Measurements from ENCODE around the gene INPP5K.

- TF ChIP-seq POLR2A (IDR thresholded peaks at IDR 0.05), result no peak
- TF ChIP-seq, protein P1, sequence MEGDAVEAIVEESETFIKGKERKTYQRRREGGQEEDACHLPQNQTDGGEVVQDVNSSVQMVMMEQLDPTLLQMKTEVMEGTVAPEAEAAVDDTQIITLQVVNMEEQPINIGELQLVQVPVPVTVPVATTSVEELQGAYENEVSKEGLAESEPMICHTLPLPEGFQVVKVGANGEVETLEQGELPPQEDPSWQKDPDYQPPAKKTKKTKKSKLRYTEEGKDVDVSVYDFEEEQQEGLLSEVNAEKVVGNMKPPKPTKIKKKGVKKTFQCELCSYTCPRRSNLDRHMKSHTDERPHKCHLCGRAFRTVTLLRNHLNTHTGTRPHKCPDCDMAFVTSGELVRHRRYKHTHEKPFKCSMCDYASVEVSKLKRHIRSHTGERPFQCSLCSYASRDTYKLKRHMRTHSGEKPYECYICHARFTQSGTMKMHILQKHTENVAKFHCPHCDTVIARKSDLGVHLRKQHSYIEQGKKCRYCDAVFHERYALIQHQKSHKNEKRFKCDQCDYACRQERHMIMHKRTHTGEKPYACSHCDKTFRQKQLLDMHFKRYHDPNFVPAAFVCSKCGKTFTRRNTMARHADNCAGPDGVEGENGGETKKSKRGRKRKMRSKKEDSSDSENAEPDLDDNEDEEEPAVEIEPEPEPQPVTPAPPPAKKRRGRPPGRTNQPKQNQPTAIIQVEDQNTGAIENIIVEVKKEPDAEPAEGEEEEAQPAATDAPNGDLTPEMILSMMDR (IDR thresholded peaks at IDR 0.05), result peak; percentile 51 to 56 (median 54)
Observed at GRCh38 chr17:1515640-1516387, 598 bp downstream of the INPP5K start.

All from right lobe of liver (tissue), 4 donors.